Naive thymus-derived CD4-positive, alpha-beta T cell (primary cell): ENCODE measurements around the gene GPATCH2L. TPM values are rescaled to one million over a fixed set of nuclear protein-coding genes. Genes with fewer than 3 reads are reported as not detected.

Experiments
- ATAC-seq: fragments of 150-1000 bp; cut with Tn5 transposase; 2 replicates; pipeline ENCODE4 v1.10.0; 2021; ENCODE audit warnings: mild to moderate bottlenecking, moderate library complexity
- CTCF ChIA-PET: fragments of 350-600 bp; sonication (Branson Sonifier 250); formaldehyde crosslinking; loops from one replicate; lab custom pipeline; 2021; ENCODE audit warnings: antibody characterized with exemption; lab: Charles Lee
- POLR2A ChIA-PET: fragments of 350-600 bp; sonication (Branson Sonifier 250); formaldehyde crosslinking; loops from one replicate; lab custom pipeline; 2021; ENCODE audit warnings: antibody characterized with exemption, inconsistent platforms; lab: Charles Lee
- DNase-seq, 9 donors: peaks; one replicate each; pipeline versions ENCODE4 v3.0.0 to v3.0.0-alpha.2; 2020 to 2022; ENCODE audit warnings: mixed read lengths in 1 of 9
- H3K27ac ChIP-seq: one replicate; pipeline ENCODE4 v1.7.0; 2013; ENCODE audit warnings: mild to moderate bottlenecking, low read depth, low read length, moderate library complexity
- H3K27me3 ChIP-seq, 2 donors: one replicate each; pipeline ENCODE4 v1.7.0; 2013; ENCODE audit warnings: low read length in 2 of 2, mild to moderate bottlenecking in 2 of 2, moderate library complexity in 2 of 2; ENCODE audit not compliant: control insufficient read depth in 2 of 2, insufficient read depth in 2 of 2
- H3K36me3 ChIP-seq, 3 experiments: 1 replicate in 2 of 3; 2 replicates in 1 of 3; pipeline ENCODE4 v1.7.0; 2013; ENCODE audit warnings: low read length in 3 of 3, mild to moderate bottlenecking in 3 of 3, moderate library complexity in 1 of 3; ENCODE audit not compliant: insufficient read depth in 3 of 3, control insufficient read depth in 2 of 3
- H3K4me1 ChIP-seq, 2 donors: one replicate each; pipeline ENCODE4 v1.7.0; 2013; ENCODE audit warnings: low read length in 2 of 2, mild to moderate bottlenecking in 2 of 2, moderate library complexity in 1 of 2; ENCODE audit not compliant: control insufficient read depth in 2 of 2, insufficient read depth in 2 of 2
- H3K4me3 ChIP-seq: 2 replicates; pipeline ENCODE4 v1.7.0; 2013; ENCODE audit warnings: mild to moderate bottlenecking, low read length
- H3K9me3 ChIP-seq, 3 experiments: 1 replicate in 2 of 3; 2 replicates in 1 of 3; pipeline ENCODE4 v1.7.0; 2013; ENCODE audit warnings: low read length in 3 of 3; ENCODE audit not compliant: control insufficient read depth in 2 of 3
- H3K27ac Mint-ChIP-seq, 9 donors: one replicate each; pipeline ENCODE4 v1.8.0; 2020 to 2022; ENCODE audit warnings: mixed read lengths in 9 of 9, mild to moderate bottlenecking in 8 of 9, moderate library complexity in 5 of 9, inconsistent platforms in 2 of 9
- H3K27me3 Mint-ChIP-seq, 5 donors: one replicate each; pipeline ENCODE4 v1.8.0; 2021 to 2022; ENCODE audit warnings: mixed read lengths in 5 of 5, mild to moderate bottlenecking in 1 of 5
- H3K36me3 Mint-ChIP-seq, 5 donors: one replicate each; pipeline ENCODE4 v1.8.0; 2020 to 2022; ENCODE audit warnings: mixed read lengths in 5 of 5, mild to moderate bottlenecking in 3 of 5, inconsistent platforms in 1 of 5
- H3K4me1 Mint-ChIP-seq, 7 donors: one replicate each; pipeline ENCODE4 v1.8.0; 2020 to 2022; ENCODE audit warnings: mixed read lengths in 7 of 7, mild to moderate bottlenecking in 3 of 7, inconsistent platforms in 1 of 7
- H3K4me3 Mint-ChIP-seq, 10 donors: one replicate each; pipeline ENCODE4 v1.8.0; 2020 to 2022; ENCODE audit warnings: mild to moderate bottlenecking in 10 of 10, mixed read lengths in 10 of 10, moderate library complexity in 6 of 10, inconsistent platforms in 2 of 10
- H3K9me3 Mint-ChIP-seq, 11 donors: one replicate each; pipeline ENCODE4 v1.8.0; 2020 to 2022; ENCODE audit warnings: mixed read lengths in 11 of 11, mild to moderate bottlenecking in 4 of 11, inconsistent platforms in 1 of 11, moderate library complexity in 1 of 11
- intact Hi-C, 2 donors: fragments of 100-400 bp; cut with micrococcal nuclease; formaldehyde crosslinking; loops; one replicate each; pipeline ENCODE4 v1.15.1; 2023
- polyA plus RNA-seq, 2 donors: library from polyadenylated mRNA; unstranded; fragments of 300-500 nt; fragmentation: Illumina TruSeq; gene quantifications; one replicate each; pipeline ENCODE4 v1.2.3, GENCODE V29; 2021
- total RNA-seq, 6 experiments: library from RNA in 5 of 6; stranded (reverse) in 5 of 6; gene quantifications; 1 replicate in 5 of 6; 2 replicates in 1 of 6; pipeline ENCODE4 v1.2.3 and lab custom pipeline; 2021 to 2026

Gene GPATCH2L
- total and polyA plus RNA-seq, 7 experiments from 2014 or later, result 8.7 to 83.1 (median 60.6) TPM

DNA sequence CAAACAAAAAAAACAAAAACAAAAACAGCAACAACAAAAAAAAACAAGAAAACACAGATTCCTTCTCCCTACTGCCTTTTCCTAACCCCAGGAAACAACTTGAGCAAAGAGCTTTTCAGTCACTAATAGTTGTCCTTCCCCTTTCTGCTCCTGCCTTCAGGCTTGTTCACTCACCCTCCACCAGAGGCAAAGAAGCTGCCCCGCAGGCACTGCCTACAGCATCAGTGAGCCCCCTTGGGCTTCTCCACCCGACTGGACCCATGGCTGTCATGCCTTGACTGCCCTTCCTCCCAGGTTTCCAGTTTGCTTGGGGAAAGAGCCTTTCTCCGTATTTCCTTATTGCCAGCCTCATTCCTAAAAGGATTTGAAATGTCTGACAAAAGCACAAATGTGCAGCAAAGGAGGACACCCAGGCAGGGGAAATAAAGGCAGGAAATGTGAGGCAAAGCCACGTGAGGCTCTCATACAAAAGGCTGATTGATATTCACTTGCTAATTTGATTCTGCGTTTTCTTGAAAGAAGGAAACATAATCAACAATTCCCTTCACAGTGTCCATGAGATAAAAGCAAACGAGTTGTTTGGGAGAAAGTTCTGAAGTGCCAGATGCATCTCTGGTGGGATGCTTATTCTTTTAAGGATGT, 85.7 kb downstream of the GPATCH2L start:
- H3K36me3 ChIP-seq, result no peaks in the 10 kb centered on the region
- peaks cover 3 to 51% (median 41%) of the 10 kb centered on the region in 5 donors for H3K36me3 Mint-ChIP-seq
- CTCF ChIA-PET, result no interaction called here
- H3K9me3 ChIP-seq, result no peaks in the 10 kb centered on the region
- H3K4me3 ChIP-seq, result no peak overlapping the region
- DNase-seq (no peak), ATAC-seq (no peak)
- H3K27ac Mint-ChIP-seq, result no peak overlapping the region
- H3K4me1 ChIP-seq, result no peaks in the 10 kb centered on the region
- peaks cover 5 to 41% (median 18%) of the 10 kb centered on the region in 11 donors for H3K9me3 Mint-ChIP-seq
- H3K27me3 ChIP-seq, result no peaks in the 10 kb centered on the region
- H3K4me1 Mint-ChIP-seq, result no peaks in the 10 kb centered on the region
- H3K27ac ChIP-seq, result no peak overlapping the region
- no peak overlapping the region for H3K4me3 Mint-ChIP-seq
- POLR2A ChIA-PET, result no interaction called here
- H3K27me3 Mint-ChIP-seq, result peaks cover 0 to 4% (median 0%) of the 10 kb centered on the region in 5 donors
- intact Hi-C loops, result no loop called here

- Histone ChIP-seq H3K9me3 (no peaks in the 10 kb centered on the region), H3K36me3 (no peaks in the 10 kb centered on the region), H3K27ac (no peak overlapping the region), H3K4me1 (no peaks in the 10 kb centered on the region), H3K4me3 (no peak overlapping the region), H3K27me3 (no peaks in the 10 kb centered on the region)
- no peak for ATAC-seq
- ChIA-PET CTCF (no interaction called here), POLR2A (no interaction called here)
- Mint-ChIP-seq H3K4me1 (no peaks in the 10 kb centered on the region), H3K27ac (no peak overlapping the region), H3K27me3 (peaks cover 0 to 4% (median 0%) of the 10 kb centered on the region in 5 donors), H3K9me3 (peaks cover 5 to 46% (median 27%) of the 10 kb centered on the region in 11 donors), H3K4me3 (no peak overlapping the region), H3K36me3 (peaks cover 4 to 13% (median 4%) of the 10 kb centered on the region in 5 donors)
- no peak for DNase-seq
- intact Hi-C loops, result no loop called here
These were observed 93.4 kb downstream of the GPATCH2L start for GRCh38 chr14:76245097-76245496.

DNA sequence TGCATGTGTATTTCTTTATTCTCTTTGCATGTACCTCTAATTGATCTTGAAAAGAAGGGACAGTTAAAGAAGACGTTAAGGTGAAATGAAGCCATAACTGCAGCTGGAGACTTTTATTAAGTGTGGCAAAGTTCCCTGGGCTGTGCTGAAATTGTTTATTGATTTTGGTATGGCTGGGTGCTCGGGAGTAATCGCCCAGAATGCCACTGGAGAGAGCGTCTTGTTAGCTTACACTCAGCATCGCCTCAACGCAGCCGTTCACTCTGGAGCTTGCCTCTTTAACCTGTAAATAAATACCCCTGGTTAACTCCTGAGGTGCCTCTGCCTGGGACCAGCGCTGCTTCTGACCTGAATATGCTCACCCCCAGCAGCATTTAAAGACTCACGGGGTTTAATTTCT, 98.6 kb downstream of the GPATCH2L start:
- no peak overlapping the region for H3K4me3 Mint-ChIP-seq
- intact Hi-C loops, result no loop called here
- H3K27me3 Mint-ChIP-seq, result peaks cover 0 to 15% (median 5%) of the 10 kb centered on the region in 5 donors
- no peak overlapping the region for H3K4me3 ChIP-seq
- ATAC-seq (no peak), DNase-seq (no peak)
- no peaks in the 10 kb centered on the region for H3K9me3 ChIP-seq
- no peak overlapping the region for H3K27ac ChIP-seq
- ChIA-PET CTCF (no interaction called here), POLR2A (no interaction called here)
- H3K4me1 Mint-ChIP-seq, result no peaks in the 10 kb centered on the region
- no peaks in the 10 kb centered on the region for H3K4me1 ChIP-seq
- H3K36me3 ChIP-seq, result no peaks in the 10 kb centered on the region
- H3K27me3 ChIP-seq, result no peaks in the 10 kb centered on the region
- no peak overlapping the region for H3K27ac Mint-ChIP-seq
- H3K9me3 Mint-ChIP-seq, result peaks cover 0 to 1% (median 0%) of the 10 kb centered on the region in 11 donors
- peaks cover 0 to 5% (median 0%) of the 10 kb centered on the region in 5 donors for H3K36me3 Mint-ChIP-seq

DNA sequence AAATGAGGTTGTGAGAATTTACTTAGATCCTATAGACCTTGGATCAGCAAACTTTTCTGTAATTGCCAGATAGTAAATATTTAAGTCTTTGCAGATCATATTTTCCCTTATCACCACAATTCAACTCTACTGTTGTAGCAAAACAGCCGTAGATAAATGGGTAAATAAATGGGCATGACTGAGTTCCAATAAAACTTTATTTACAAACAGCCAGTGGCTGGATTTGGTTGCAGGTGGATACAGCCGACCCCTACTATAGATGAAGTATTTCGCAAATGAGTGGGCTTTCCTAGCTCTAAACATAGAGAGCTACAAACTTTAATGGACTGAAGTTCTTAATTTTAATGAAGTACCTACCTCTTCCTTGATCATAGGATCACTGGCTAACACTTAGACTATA, 100.7 kb downstream of the GPATCH2L start:
- Mint-ChIP-seq H3K27ac (no peak overlapping the region), H3K4me1 (peaks cover 0 to 1% (median 0%) of the 10 kb centered on the region in 7 donors), H3K4me3 (no peak overlapping the region), H3K27me3 (peaks cover 0 to 22% (median 8%) of the 10 kb centered on the region in 5 donors), H3K9me3 (peaks cover 0 to 1% (median 0%) of the 10 kb centered on the region in 11 donors), H3K36me3 (peaks cover 0 to 5% (median 3%) of the 10 kb centered on the region in 5 donors)
- no peaks in the 10 kb centered on the region for H3K27me3 ChIP-seq
- intact Hi-C loops, result no loop called here
- ATAC-seq, result no peak
- DNase-seq, result no peak
- ChIA-PET CTCF (no interaction called here), POLR2A (no interaction called here)
- H3K4me1 ChIP-seq, result no peaks in the 10 kb centered on the region
- H3K27ac ChIP-seq, result no peak overlapping the region
- H3K4me3 ChIP-seq, result no peak overlapping the region
- no peaks in the 10 kb centered on the region for H3K36me3 ChIP-seq
- no peaks in the 10 kb centered on the region for H3K9me3 ChIP-seq

DNA sequence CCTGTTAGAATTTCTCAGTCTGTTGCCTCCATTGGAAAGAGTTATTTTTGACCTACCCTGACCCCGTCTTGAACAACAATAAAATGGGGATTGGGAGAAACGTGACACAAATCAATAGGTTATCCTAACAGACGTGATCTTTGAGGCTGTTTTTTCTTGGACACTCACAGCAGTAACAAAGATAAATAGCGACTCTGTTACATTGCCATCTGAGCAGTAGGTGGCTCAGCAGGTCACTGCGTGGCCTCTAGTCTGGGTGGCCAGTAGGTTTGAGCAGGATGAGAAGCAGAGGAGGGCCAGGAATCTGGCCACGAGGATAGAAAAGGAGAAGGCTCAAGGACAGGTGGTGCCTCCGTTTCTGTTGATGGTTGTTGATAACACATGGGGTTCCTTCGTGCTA, 101.4 kb downstream of the GPATCH2L start:
- peaks cover 0 to 1% (median 0%) of the 10 kb centered on the region in 11 donors for H3K9me3 Mint-ChIP-seq
- ATAC-seq (no peak), DNase-seq (no peak)
- H3K36me3 Mint-ChIP-seq, result peaks cover 0 to 5% (median 3%) of the 10 kb centered on the region in 5 donors
- H3K9me3 ChIP-seq, result no peaks in the 10 kb centered on the region
- no peak overlapping the region for H3K4me3 ChIP-seq
- H3K36me3 ChIP-seq, result no peaks in the 10 kb centered on the region
- H3K4me3 Mint-ChIP-seq, result no peak overlapping the region
- peaks cover 0 to 22% (median 8%) of the 10 kb centered on the region in 5 donors for H3K27me3 Mint-ChIP-seq
- no peak overlapping the region for H3K27ac Mint-ChIP-seq
- POLR2A ChIA-PET, result no interaction called here
- no peaks in the 10 kb centered on the region for H3K27me3 ChIP-seq
- intact Hi-C loops, result no loop called here
- peaks cover 0 to 1% (median 0%) of the 10 kb centered on the region in 7 donors for H3K4me1 Mint-ChIP-seq
- H3K4me1 ChIP-seq, result no peaks in the 10 kb centered on the region
- CTCF ChIA-PET, result no interaction called here
- H3K27ac ChIP-seq, result no peak overlapping the region

DNA sequence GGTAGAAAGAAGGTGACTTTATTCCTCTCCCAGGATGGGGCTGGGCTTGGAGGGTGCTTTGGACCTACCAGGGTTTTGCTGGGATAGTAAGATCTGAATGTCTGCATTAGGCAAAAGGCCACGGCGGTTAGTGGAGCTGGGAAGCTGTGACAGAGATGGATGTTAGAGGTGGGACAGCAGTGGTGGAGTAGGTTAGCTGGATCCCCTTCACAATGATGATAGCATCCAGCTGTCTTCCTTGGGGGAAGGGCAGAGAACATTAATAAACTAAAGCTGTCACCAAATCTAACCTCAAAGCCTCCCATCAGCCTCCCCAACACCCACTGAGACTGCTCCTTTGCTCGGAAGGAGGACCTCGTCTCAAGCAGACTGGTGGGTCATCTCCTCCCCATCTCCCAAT, 104.8 kb downstream of the GPATCH2L start:
- Mint-ChIP-seq H3K27me3 (peaks cover 0 to 18% (median 5%) of the 10 kb centered on the region in 5 donors), H3K27ac (no peak overlapping the region), H3K36me3 (peaks cover 0 to 5% (median 3%) of the 10 kb centered on the region in 5 donors), H3K4me3 (no peak overlapping the region), H3K9me3 (peaks cover 0 to 1% (median 0%) of the 10 kb centered on the region in 11 donors), H3K4me1 (peaks cover 0 to 1% (median 0%) of the 10 kb centered on the region in 7 donors)
- no peaks in the 10 kb centered on the region for H3K9me3 ChIP-seq
- ChIA-PET POLR2A (no interaction called here), CTCF (no interaction called here)
- intact Hi-C loops, result no loop called here
- H3K27me3 ChIP-seq, result no peaks in the 10 kb centered on the region
- DNase-seq, result no peak
- no peak overlapping the region for H3K27ac ChIP-seq
- H3K4me1 ChIP-seq, result no peaks in the 10 kb centered on the region
- no peak for ATAC-seq
- H3K36me3 ChIP-seq, result no peaks in the 10 kb centered on the region
- H3K4me3 ChIP-seq, result no peak overlapping the region
